ENCODE data around the gene GPANK1.

GRCh38 chr6:31642798-31643570 is 21.8 kb downstream of the GPANK1 start:
- TF ChIP-seq, protein P1, sequence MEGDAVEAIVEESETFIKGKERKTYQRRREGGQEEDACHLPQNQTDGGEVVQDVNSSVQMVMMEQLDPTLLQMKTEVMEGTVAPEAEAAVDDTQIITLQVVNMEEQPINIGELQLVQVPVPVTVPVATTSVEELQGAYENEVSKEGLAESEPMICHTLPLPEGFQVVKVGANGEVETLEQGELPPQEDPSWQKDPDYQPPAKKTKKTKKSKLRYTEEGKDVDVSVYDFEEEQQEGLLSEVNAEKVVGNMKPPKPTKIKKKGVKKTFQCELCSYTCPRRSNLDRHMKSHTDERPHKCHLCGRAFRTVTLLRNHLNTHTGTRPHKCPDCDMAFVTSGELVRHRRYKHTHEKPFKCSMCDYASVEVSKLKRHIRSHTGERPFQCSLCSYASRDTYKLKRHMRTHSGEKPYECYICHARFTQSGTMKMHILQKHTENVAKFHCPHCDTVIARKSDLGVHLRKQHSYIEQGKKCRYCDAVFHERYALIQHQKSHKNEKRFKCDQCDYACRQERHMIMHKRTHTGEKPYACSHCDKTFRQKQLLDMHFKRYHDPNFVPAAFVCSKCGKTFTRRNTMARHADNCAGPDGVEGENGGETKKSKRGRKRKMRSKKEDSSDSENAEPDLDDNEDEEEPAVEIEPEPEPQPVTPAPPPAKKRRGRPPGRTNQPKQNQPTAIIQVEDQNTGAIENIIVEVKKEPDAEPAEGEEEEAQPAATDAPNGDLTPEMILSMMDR (IDR thresholded peaks at IDR 0.05) = no peak
- no peak for TF ChIP-seq POLR2A (IDR thresholded peaks at IDR 0.05)
